ENCODE measurements around the gene STXBP4.

STXBP4 gene

GRCh38 chr17:54972406-54973138, 4.0 kb downstream of the STXBP4 start:
- Histone ChIP-seq H3K9ac (ENCODE audit: low read length) (no peak overlapping the region), H3K27me3 (ENCODE audit: control insufficient read depth, insufficient read depth, low read length) (no peaks in the 10 kb centered on the region), H3K36me3 (ENCODE audit: control insufficient read depth, insufficient read depth, low read length) (no peaks in the 10 kb centered on the region), H3K4me1 (ENCODE audit: control insufficient read depth, insufficient read depth, low read length) (peaks cover 12% of the 10 kb centered on the region), H3K4me3 (ENCODE audit: low read length) (no peak overlapping the region), H3K9me3 (ENCODE audit: control insufficient read depth, low read length) (no peaks in the 10 kb centered on the region)

GRCh38 chr17:54974759-54975158, 6.2 kb downstream of the STXBP4 start:
- Histone ChIP-seq H3K9me3 (ENCODE audit: control insufficient read depth, low read length) (no peaks in the 10 kb centered on the region), H3K36me3 (ENCODE audit: control insufficient read depth, insufficient read depth, low read length) (no peaks in the 10 kb centered on the region), H3K4me1 (ENCODE audit: control insufficient read depth, insufficient read depth, low read length) (peaks cover 5% of the 10 kb centered on the region), H3K4me3 (ENCODE audit: low read length) (no peak overlapping the region), H3K27me3 (ENCODE audit: control insufficient read depth, insufficient read depth, low read length) (no peaks in the 10 kb centered on the region), H3K9ac (ENCODE audit: low read length) (no peak overlapping the region)

GRCh38 chr17:54976316-54976715, 7.8 kb downstream of the STXBP4 start:
- H3K27me3 ChIP-seq (ENCODE audit: control insufficient read depth, insufficient read depth, low read length) = no peaks in the 10 kb centered on the region
- no peak overlapping the region for H3K9ac ChIP-seq (ENCODE audit: low read length)
- no peak overlapping the region for H3K4me3 ChIP-seq (ENCODE audit: low read length)
- no peaks in the 10 kb centered on the region for H3K9me3 ChIP-seq (ENCODE audit: control insufficient read depth, low read length)
- no peaks in the 10 kb centered on the region for H3K36me3 ChIP-seq (ENCODE audit: control insufficient read depth, insufficient read depth, low read length)
- H3K4me1 ChIP-seq (ENCODE audit: control insufficient read depth, insufficient read depth, low read length) = no peaks in the 10 kb centered on the region

- Histone ChIP-seq H3K4me3 (ENCODE audit: low read length) (no peak overlapping the region), H3K27me3 (ENCODE audit: control insufficient read depth, insufficient read depth, low read length) (no peaks in the 10 kb centered on the region), H3K4me1 (ENCODE audit: control insufficient read depth, insufficient read depth, low read length) (no peaks in the 10 kb centered on the region), H3K36me3 (ENCODE audit: control insufficient read depth, insufficient read depth, low read length) (no peaks in the 10 kb centered on the region), H3K9me3 (ENCODE audit: control insufficient read depth, low read length) (no peaks in the 10 kb centered on the region), H3K9ac (ENCODE audit: low read length) (no peak overlapping the region)
Observed at GRCh38 chr17:54977744-54978143, 9.2 kb downstream of the STXBP4 start.

- Histone ChIP-seq H3K4me3 (ENCODE audit: low read length) (no peak overlapping the region), H3K9me3 (ENCODE audit: control insufficient read depth, low read length) (no peaks in the 10 kb centered on the region), H3K27me3 (ENCODE audit: control insufficient read depth, insufficient read depth, low read length) (no peaks in the 10 kb centered on the region), H3K36me3 (ENCODE audit: control insufficient read depth, insufficient read depth, low read length) (no peaks in the 10 kb centered on the region), H3K4me1 (ENCODE audit: control insufficient read depth, insufficient read depth, low read length) (no peaks in the 10 kb centered on the region), H3K9ac (ENCODE audit: low read length) (no peak overlapping the region)
Observed at GRCh38 chr17:54979657-54980056, 11.1 kb downstream of the STXBP4 start.

- no peaks in the 10 kb centered on the region for H3K4me1 ChIP-seq (ENCODE audit: control insufficient read depth, insufficient read depth, low read length)
- no peaks in the 10 kb centered on the region for H3K36me3 ChIP-seq (ENCODE audit: control insufficient read depth, insufficient read depth, low read length)
- no peaks in the 10 kb centered on the region for H3K27me3 ChIP-seq (ENCODE audit: control insufficient read depth, insufficient read depth, low read length)
- H3K9ac ChIP-seq (ENCODE audit: low read length) = no peak overlapping the region
- no peaks in the 10 kb centered on the region for H3K9me3 ChIP-seq (ENCODE audit: control insufficient read depth, low read length)
- no peak overlapping the region for H3K4me3 ChIP-seq (ENCODE audit: low read length)
Observed at GRCh38 chr17:54980375-54980774, 11.8 kb downstream of the STXBP4 start.

- Histone ChIP-seq H3K27me3 (ENCODE audit: control insufficient read depth, insufficient read depth, low read length) (no peaks in the 10 kb centered on the region), H3K4me3 (ENCODE audit: low read length) (no peak overlapping the region), H3K9me3 (ENCODE audit: control insufficient read depth, low read length) (no peaks in the 10 kb centered on the region), H3K9ac (ENCODE audit: low read length) (no peak overlapping the region), H3K4me1 (ENCODE audit: control insufficient read depth, insufficient read depth, low read length) (no peaks in the 10 kb centered on the region), H3K36me3 (ENCODE audit: control insufficient read depth, insufficient read depth, low read length) (no peaks in the 10 kb centered on the region)
Observed at GRCh38 chr17:54982399-54982798, 13.8 kb downstream of the STXBP4 start.

GRCh38 chr17:54983260-54983659, 14.7 kb downstream of the STXBP4 start:
- no peak overlapping the region for H3K4me3 ChIP-seq (ENCODE audit: low read length)
- no peaks in the 10 kb centered on the region for H3K27me3 ChIP-seq (ENCODE audit: control insufficient read depth, insufficient read depth, low read length)
- H3K9ac ChIP-seq (ENCODE audit: low read length) = no peak overlapping the region
- H3K9me3 ChIP-seq (ENCODE audit: control insufficient read depth, low read length) = no peaks in the 10 kb centered on the region
- H3K4me1 ChIP-seq (ENCODE audit: control insufficient read depth, insufficient read depth, low read length) = no peaks in the 10 kb centered on the region
- no peaks in the 10 kb centered on the region for H3K36me3 ChIP-seq (ENCODE audit: control insufficient read depth, insufficient read depth, low read length)

- no peaks in the 10 kb centered on the region for H3K4me1 ChIP-seq (ENCODE audit: control insufficient read depth, insufficient read depth, low read length)
- no peaks in the 10 kb centered on the region for H3K9me3 ChIP-seq (ENCODE audit: control insufficient read depth, low read length)
- no peaks in the 10 kb centered on the region for H3K36me3 ChIP-seq (ENCODE audit: control insufficient read depth, insufficient read depth, low read length)
- H3K27me3 ChIP-seq (ENCODE audit: control insufficient read depth, insufficient read depth, low read length) = no peaks in the 10 kb centered on the region
- H3K9ac ChIP-seq (ENCODE audit: low read length) = no peak overlapping the region
- no peak overlapping the region for H3K4me3 ChIP-seq (ENCODE audit: low read length)
Observed at GRCh38 chr17:54985476-54985875, 16.9 kb downstream of the STXBP4 start.

- Histone ChIP-seq H3K9me3 (ENCODE audit: control insufficient read depth, low read length) (no peaks in the 10 kb centered on the region), H3K36me3 (ENCODE audit: control insufficient read depth, insufficient read depth, low read length) (no peaks in the 10 kb centered on the region), H3K9ac (ENCODE audit: low read length) (no peak overlapping the region), H3K27me3 (ENCODE audit: control insufficient read depth, insufficient read depth, low read length) (no peaks in the 10 kb centered on the region), H3K4me1 (ENCODE audit: control insufficient read depth, insufficient read depth, low read length) (no peaks in the 10 kb centered on the region), H3K4me3 (ENCODE audit: low read length) (no peak overlapping the region)
Observed at GRCh38 chr17:54990118-54990517, 21.6 kb downstream of the STXBP4 start.

GRCh38 chr17:54991567-54991966, 23.0 kb downstream of the STXBP4 start:
- no peaks in the 10 kb centered on the region for H3K27me3 ChIP-seq (ENCODE audit: control insufficient read depth, insufficient read depth, low read length)
- no peak overlapping the region for H3K4me3 ChIP-seq (ENCODE audit: low read length)
- H3K9me3 ChIP-seq (ENCODE audit: control insufficient read depth, low read length) = no peaks in the 10 kb centered on the region
- no peaks in the 10 kb centered on the region for H3K4me1 ChIP-seq (ENCODE audit: control insufficient read depth, insufficient read depth, low read length)
- H3K36me3 ChIP-seq (ENCODE audit: control insufficient read depth, insufficient read depth, low read length) = no peaks in the 10 kb centered on the region
- no peak overlapping the region for H3K9ac ChIP-seq (ENCODE audit: low read length)

GRCh38 chr17:54992797-54993639, 24.5 kb downstream of the STXBP4 start:
- no peaks in the 10 kb centered on the region for H3K27me3 ChIP-seq (ENCODE audit: control insufficient read depth, insufficient read depth, low read length)
- no peaks in the 10 kb centered on the region for H3K9me3 ChIP-seq (ENCODE audit: control insufficient read depth, low read length)
- no peak overlapping the region for H3K9ac ChIP-seq (ENCODE audit: low read length)
- no peaks in the 10 kb centered on the region for H3K36me3 ChIP-seq (ENCODE audit: control insufficient read depth, insufficient read depth, low read length)
- no peaks in the 10 kb centered on the region for H3K4me1 ChIP-seq (ENCODE audit: control insufficient read depth, insufficient read depth, low read length)
- H3K4me3 ChIP-seq (ENCODE audit: low read length) = no peak overlapping the region
